Activated CD4-positive, alpha-beta T cell treated with anti-CD3 and anti-CD28 coated beads, Interleukin-2, amount 10 ng/mL, durations not matched to agents 7 days and 5 days (primary cell): ENCODE measurements around the gene MEX3A. TPM values are rescaled to one million over a fixed set of nuclear protein-coding genes. Genes with fewer than 3 reads are reported as not detected.
A peak's percentile ranks its signal among the peaks of the same experiment; 100 is the strongest.
"Not testable (repeated sequence)": the region's sequence is repeated elsewhere in the genome, so short reads cannot be mapped to it uniquely, and the experiment has no call there.

ENCODE experiments used
- CTCF ChIA-PET: fragments of 350-600 bp; sonication (Branson Sonifier 250); formaldehyde crosslinking; loops from one replicate; lab custom pipeline; 2021; ENCODE audit warnings: antibody characterized with exemption; lab: Charles Lee
- POLR2A ChIA-PET: fragments of 350-600 bp; sonication (Branson Sonifier 250); formaldehyde crosslinking; loops from one replicate; lab custom pipeline; 2021; ENCODE audit warnings: antibody characterized with exemption; lab: Charles Lee
- DNase-seq: peaks from one replicate; pipeline ENCODE4 v3.0.0-alpha.2; 2020
- H3K27ac Mint-ChIP-seq: one replicate; pipeline ENCODE4 v1.8.0; 2021; ENCODE audit warnings: mild to moderate bottlenecking, moderate library complexity, mixed read lengths
- H3K27me3 Mint-ChIP-seq: one replicate; pipeline ENCODE4 v1.8.0; 2021; ENCODE audit warnings: mixed read lengths
- H3K36me3 Mint-ChIP-seq: one replicate; pipeline ENCODE4 v1.8.0; 2021; ENCODE audit warnings: low read depth, mixed read lengths
- H3K4me1 Mint-ChIP-seq: one replicate; pipeline ENCODE4 v1.8.0; 2021; ENCODE audit warnings: mixed read lengths
- H3K4me3 Mint-ChIP-seq: one replicate; pipeline ENCODE4 v1.8.0; 2021; ENCODE audit warnings: mild to moderate bottlenecking, moderate library complexity, mixed read lengths
- H3K9me3 Mint-ChIP-seq: one replicate; pipeline ENCODE4 v1.8.0; 2021; ENCODE audit warnings: mixed read lengths
- total RNA-seq, 2 experiments: library from RNA; stranded (reverse); gene quantifications; one replicate each; pipeline ENCODE4 v1.2.3, GENCODE V29; 2021

The MEX3A gene, protein sequence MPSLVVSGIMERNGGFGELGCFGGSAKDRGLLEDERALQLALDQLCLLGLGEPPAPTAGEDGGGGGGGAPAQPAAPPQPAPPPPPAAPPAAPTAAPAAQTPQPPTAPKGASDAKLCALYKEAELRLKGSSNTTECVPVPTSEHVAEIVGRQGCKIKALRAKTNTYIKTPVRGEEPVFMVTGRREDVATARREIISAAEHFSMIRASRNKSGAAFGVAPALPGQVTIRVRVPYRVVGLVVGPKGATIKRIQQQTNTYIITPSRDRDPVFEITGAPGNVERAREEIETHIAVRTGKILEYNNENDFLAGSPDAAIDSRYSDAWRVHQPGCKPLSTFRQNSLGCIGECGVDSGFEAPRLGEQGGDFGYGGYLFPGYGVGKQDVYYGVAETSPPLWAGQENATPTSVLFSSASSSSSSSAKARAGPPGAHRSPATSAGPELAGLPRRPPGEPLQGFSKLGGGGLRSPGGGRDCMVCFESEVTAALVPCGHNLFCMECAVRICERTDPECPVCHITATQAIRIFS
- under 1 TPM; 0.02 to 0.05 TPM for total RNA-seq

DNA sequence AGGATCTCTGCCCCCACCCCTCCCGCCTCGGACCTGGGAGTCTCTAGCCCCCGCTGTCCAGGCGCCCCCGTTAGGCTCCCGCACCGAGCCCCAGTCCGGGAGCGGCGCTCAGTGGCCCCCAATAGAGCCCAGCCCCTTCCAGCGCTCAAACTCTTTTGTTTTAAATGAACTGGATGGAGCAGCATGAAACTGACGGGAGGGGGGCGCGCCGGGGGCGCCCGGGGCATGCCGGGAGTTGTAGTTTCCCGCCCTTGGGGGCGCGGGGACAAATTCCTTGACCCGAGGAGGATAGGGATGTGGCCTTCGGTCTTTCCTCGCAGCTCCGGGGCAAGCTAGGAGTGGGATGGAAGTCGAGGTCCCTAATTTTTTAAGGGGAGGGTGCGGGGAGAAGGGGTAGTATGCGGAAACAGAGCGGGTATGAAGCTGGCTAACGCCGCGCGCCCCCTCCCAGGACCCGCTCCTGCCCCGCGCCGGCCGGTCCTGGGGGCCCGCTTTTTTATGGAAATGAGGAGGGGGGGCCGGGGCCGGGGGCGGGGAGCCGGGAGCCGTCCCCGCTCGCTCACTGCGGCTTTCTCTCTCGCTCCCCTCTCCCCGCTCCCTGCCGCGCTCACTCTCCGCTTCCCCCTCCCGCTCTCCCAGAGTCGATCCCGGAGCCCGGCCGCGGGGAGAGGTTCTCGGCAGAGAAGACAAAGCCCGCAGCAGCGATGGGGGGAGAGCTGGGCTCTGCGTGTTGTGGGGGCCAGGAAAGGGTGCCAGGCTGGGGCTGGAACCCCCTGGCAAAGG is at the start of gene MEX3A:
MEX3A (minus strand) TSS at position 157 of the 783 bp plus-strand sequence. CDS start 467 bp downstream, outside the sequence.
- peak within 1 kb of the TSS; percentile 75 for H3K4me3 Mint-ChIP-seq
- H3K9me3 Mint-ChIP-seq, result no peaks in the 10 kb centered on the region
- ChIA-PET CTCF (interaction anchor here (0.6 to 0.8 kb wide), 2 partner anchors 18 to 433 kb away, joined by 3 read pairs; no protein-coding TSS in a partner anchor), POLR2A (interaction anchor here (0.6 kb wide), 1 partner anchor 223 kb away, joined by 3 read pairs; the partner anchor contains the start of gene SYT11)
- peaks cover 4% of the 10 kb centered on the region for H3K4me1 Mint-ChIP-seq
- H3K27me3 Mint-ChIP-seq, result peaks cover 70% of the 10 kb centered on the region
- H3K36me3 Mint-ChIP-seq, result no peaks in the 10 kb centered on the region
- peak; percentile 61 for DNase-seq
- H3K27ac Mint-ChIP-seq, result peak within 1 kb of the TSS; percentile 21

DNA sequence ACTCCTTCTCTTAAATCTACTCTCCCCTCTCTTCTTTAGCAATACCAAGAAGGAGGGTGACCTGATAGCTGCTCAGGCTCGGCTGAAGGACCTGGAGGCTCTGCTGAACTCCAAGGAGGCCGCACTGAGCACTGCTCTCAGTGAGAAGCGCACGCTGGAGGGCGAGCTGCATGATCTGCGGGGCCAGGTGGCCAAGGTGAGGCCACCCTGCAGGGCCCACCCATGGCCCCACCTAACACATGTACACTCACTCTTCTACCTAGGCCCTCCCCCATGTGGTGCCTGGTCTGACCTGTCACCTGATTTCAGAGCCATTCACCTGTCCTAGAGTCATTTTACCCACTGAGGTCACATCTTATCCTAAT is 48.3 kb upstream of the MEX3A start:
- Mint-ChIP-seq H3K27ac (no peak overlapping the region), H3K4me3 (no peak overlapping the region)
- POLR2A ChIA-PET, result no interaction called here

DNA sequence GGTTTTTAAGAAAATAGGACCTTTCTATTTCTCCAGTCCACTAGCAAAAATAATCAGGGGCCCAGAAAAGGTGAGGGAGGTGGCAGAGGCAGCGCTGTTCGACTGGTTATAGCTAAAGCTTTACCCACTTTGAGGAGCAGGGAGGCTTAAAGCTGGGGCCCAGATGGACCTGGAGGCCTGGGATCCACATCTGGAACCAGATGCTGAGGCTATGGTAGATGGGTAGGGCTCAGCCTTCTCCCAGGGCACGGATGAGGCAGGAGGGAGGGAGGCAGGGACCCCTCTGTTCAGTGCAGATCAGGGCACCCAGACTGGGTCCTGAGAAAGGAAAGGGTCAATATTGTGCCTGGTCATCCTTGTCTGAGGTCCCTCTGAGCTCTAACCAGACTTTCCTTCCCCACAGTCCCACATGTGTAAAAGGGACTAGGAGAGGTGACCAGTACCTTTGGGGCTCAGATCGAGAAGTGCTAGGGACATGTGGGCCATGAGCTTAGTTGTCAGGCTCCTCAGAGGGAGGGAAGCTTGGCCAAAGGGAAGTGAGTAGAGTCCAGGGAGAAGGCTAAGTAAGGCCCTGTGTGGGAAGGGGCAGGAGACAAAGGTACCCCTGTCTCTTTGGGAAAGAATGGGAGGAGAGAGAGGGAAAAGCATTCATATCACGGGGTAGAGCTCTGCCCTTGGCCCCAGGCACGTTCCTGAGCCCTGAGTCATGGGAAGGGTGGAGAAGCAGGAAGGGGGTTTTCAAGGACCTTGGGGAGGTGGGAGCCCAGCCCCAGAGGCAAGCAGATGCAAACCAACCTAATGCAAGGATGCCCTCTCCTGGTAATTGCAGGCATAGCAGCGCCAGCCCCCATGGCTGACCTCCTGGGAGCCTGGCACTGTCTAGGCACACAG is 47.7 kb upstream of the MEX3A start:
- H3K36me3 Mint-ChIP-seq, result no peaks in the 10 kb centered on the region
- ChIA-PET CTCF (interaction anchor here (0.8 to 25.5 kb wide), 17 partner anchors 9 to 189 kb away, joined by 3 to 645 read pairs (median 4); partner anchors contain the start of genes LMNA and TMEM79), POLR2A (interaction anchor here (0.6 kb wide), 1 partner anchor 1380 kb away, joined by 3 read pairs; no protein-coding TSS in a partner anchor)
- no peak overlapping the region for H3K4me3 Mint-ChIP-seq
- peak; percentile 82 for DNase-seq
- H3K9me3 Mint-ChIP-seq, result no peaks in the 10 kb centered on the region
- H3K4me1 Mint-ChIP-seq, result peaks cover 52% of the 10 kb centered on the region
- H3K27ac Mint-ChIP-seq, result peak overlapping the region; percentile 46
- H3K27me3 Mint-ChIP-seq, result no peaks in the 10 kb centered on the region

More for the DNA sequence above, 48.3 kb upstream of the MEX3A start:
- no peaks in the 10 kb centered on the region for H3K36me3 Mint-ChIP-seq
- no peaks in the 10 kb centered on the region for H3K27me3 Mint-ChIP-seq
- CTCF ChIA-PET, result interaction anchor here (1.1 to 25.5 kb wide), 11 partner anchors 10 to 182 kb away, joined by 3 to 645 read pairs (median 7); partner anchors contain the start of gene LMNA
- no peak for DNase-seq
- H3K9me3 Mint-ChIP-seq, result no peaks in the 10 kb centered on the region
- H3K4me1 Mint-ChIP-seq, result peaks cover 46% of the 10 kb centered on the region

DNA sequence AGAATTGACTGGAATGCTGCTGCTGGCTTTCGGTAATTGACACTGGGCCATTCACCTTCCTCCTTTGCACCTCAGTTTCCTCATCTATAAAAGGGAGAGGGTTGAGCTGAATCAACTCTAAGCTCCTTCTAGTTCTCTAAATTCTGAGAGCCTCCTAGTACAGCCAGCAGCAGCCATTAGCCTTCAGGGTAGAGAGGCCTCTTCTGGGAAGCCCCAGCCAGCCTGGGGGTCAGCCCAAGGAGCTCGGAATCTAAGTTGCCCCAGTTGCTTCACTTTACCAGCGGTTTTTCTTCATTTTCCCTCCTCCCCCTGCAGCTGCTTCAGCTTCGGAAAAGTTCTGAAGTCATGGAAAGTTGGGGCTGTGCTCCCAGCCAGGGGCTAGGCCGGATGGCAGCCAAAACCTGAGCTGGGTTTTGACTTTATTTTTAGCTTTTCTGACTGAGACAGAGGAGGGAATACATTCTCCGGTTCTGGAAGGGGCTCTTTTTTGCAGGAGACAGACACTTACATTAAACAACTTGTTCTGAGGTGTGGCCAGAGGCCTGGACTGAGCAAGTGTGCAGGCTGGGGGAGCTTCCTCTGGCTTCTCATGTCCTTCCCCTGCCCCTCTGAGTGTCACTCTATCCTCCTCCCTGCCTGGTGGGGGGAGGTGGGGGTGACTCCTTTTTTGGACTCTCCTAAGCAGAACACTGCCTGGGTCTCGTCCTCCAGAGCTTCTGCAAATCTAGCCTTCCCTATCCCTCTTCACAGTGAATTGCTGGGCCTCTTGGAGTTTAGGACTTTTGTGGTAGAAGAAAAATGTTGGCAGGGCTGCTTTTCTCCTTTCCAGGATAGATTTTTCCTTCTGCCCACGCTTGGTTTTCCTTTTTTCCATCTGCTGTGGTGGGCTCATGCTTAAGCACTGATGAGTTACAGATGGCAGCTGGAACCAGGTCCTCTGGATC is 46.7 kb upstream of the MEX3A start:
- peak overlapping the region; percentile 57 for H3K27ac Mint-ChIP-seq
- H3K9me3 Mint-ChIP-seq, result no peaks in the 10 kb centered on the region
- peaks cover 62% of the 10 kb centered on the region for H3K4me1 Mint-ChIP-seq
- H3K27me3 Mint-ChIP-seq, result no peaks in the 10 kb centered on the region
- CTCF ChIA-PET, result interaction anchor here (0.6 to 25.5 kb wide), 17 partner anchors 8 to 473 kb away, joined by 3 to 645 read pairs (median 4); partner anchors contain the start of genes GPATCH4, LMNA, SEMA4A and TMEM79
- POLR2A ChIA-PET, result interaction anchor here (3.0 kb wide), 1 partner anchor 32 kb away, joined by 11 read pairs; no protein-coding TSS in a partner anchor
- no peaks in the 10 kb centered on the region for H3K36me3 Mint-ChIP-seq
- H3K4me3 Mint-ChIP-seq, result no peak overlapping the region
- DNase-seq, result no peak

DNA sequence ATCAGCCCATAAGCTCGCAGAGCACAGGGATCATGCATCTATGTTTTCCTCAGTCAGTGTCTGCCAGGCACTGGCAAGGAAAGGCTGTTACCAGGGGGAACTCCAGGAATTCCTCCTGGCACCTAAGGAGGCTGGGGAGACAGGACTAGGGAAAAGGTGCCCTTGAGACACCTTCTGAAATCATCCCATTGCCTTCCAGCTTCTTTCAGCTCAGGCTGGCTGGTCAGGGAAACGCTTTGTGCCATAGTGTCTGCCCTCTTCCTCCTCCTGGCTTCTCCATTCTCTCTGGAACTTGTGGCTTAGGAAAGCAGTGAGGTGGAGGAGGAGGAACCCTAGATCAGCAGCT is 46.0 kb upstream of the MEX3A start:
- CTCF ChIA-PET, result interaction anchor here (0.6 to 25.5 kb wide), 11 partner anchors 9 to 473 kb away, joined by 3 to 645 read pairs (median 6); partner anchors contain the start of genes GPATCH4 and SEMA4A
- no peak for DNase-seq
- H3K9me3 Mint-ChIP-seq, result no peaks in the 10 kb centered on the region
- no peak overlapping the region for H3K27ac Mint-ChIP-seq
- peaks cover 2% of the 10 kb centered on the region for H3K27me3 Mint-ChIP-seq
- no peaks in the 10 kb centered on the region for H3K36me3 Mint-ChIP-seq
- POLR2A ChIA-PET, result interaction anchor here (3.0 kb wide), 1 partner anchor 31 kb away, joined by 11 read pairs; no protein-coding TSS in a partner anchor
- H3K4me1 Mint-ChIP-seq, result peaks cover 69% of the 10 kb centered on the region
- no peak overlapping the region for H3K4me3 Mint-ChIP-seq

DNA sequence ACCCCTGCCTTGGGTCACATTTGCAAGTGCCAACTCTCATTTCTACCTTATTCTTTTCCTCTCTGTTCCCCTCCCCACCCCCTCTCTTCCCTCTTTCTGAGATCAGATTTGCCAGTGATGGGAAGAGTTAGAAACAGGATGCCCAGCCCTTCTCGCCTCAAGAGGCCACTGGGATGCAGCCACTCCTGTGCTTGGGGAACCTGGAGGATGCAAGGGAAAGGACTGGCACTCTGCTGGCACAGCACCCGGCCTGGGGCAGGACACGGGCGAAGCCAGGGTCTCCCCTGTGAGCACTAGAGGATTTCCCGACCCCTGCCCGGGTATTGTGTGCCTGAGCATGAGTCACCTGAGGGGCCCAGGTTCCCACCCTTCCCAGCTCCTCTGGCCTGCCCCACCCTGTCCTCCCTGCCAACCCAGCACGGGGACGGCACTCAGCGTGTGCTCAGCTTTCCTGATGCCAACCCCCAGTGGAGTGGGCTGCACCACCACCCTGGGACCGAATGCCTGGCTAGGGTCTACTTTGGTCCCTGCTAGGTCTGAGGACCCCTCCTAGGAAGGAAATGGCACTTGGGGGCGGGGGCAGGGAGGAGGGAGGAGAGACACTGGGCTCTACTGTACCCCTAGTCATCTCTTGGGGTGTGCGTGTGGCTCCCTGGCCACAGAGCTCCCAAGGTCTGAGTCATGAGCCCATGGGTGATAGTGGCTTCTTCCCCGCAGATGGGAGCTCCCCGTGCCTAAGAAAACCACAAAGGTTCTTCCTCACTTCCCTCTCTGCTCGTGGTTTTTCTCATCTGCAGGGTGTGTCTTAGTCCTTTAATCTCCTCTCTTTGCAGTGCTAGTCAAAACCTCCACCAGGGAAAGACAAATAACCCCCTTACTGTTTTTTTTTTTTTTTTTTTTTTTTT is 44.6 kb upstream of the MEX3A start:
- H3K4me1 Mint-ChIP-seq, result peaks cover 79% of the 10 kb centered on the region
- peak overlapping the region; percentile 34 for H3K4me3 Mint-ChIP-seq
- peaks cover 4% of the 10 kb centered on the region for H3K27me3 Mint-ChIP-seq
- no peaks in the 10 kb centered on the region for H3K9me3 Mint-ChIP-seq
- ChIA-PET POLR2A (interaction anchor here (0.5 to 3.0 kb wide), 2 partner anchors 19 to 30 kb away, joined by 3 to 11 read pairs; no protein-coding TSS in a partner anchor), CTCF (interaction anchor here (0.6 to 25.5 kb wide), 20 partner anchors 8 to 377 kb away, joined by 3 to 645 read pairs (median 4); partner anchors contain the start of genes LMNA and TMEM79)
- peak; percentile 88 for DNase-seq
- no peaks in the 10 kb centered on the region for H3K36me3 Mint-ChIP-seq
- H3K27ac Mint-ChIP-seq, result peak overlapping the region; percentile 57

DNA sequence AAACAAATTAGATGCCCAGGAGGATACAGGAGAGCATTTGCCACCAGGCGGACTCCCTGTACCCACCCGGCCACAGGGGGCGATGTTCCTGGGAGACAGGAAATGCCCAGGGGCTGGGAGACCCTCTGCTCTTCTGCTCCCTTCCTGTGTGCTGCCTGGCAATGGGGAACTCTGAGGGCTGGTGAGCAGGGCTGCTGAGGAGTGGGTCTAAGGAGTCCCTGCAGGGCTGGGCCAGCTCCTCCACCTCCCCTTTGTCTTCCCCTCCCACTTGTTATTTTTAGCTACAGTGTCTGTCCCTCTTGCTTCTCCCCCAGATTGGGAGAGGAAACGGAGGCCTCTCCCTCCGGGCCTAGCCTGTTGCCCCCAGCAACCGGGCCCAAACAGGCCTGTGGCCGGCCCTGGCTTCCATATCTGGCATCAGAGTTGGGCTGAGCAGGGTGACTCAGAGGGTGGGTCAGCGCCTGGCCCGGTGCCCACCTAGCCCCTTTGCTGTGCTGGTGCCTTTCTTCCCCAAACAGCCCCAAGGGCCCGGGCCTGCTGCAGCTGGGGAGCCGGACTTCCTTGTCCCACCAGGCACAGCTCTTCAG is 43.9 kb upstream of the MEX3A start:
- Mint-ChIP-seq H3K4me1 (peaks cover 79% of the 10 kb centered on the region), H3K4me3 (peak overlapping the region; percentile 34), H3K36me3 (no peaks in the 10 kb centered on the region), H3K27ac (peak overlapping the region; percentile 57), H3K27me3 (peaks cover 4% of the 10 kb centered on the region), H3K9me3 (no peaks in the 10 kb centered on the region)
- POLR2A ChIA-PET, result interaction anchor here (3.0 kb wide), 1 partner anchor 29 kb away, joined by 11 read pairs; no protein-coding TSS in a partner anchor
- CTCF ChIA-PET, result interaction anchor here (0.6 to 25.5 kb wide), 8 partner anchors 9 to 376 kb away, joined by 3 to 645 read pairs (median 9); partner anchors contain the start of gene LMNA
- peak; percentile 62 for DNase-seq

DNA sequence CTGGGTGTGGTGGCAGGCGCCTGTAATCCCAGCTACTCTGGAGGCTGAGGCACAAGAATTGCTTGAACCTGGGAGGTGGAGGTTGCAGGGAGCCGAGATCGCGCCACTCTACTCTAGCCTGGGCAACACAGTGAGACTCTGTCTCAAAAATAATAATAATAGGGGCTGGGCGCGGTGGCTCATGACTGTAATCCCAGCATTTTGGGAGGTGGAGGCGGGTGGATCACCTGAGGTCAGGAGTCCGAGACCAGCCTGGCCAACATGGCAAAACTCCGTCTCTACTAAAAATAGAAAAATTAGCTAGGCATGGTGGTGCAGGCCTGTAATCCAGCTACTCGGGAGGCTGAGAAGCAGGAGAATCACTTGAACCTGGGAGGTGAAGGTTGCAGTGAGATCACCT is 43.3 kb upstream of the MEX3A start:
- H3K9me3 Mint-ChIP-seq, H3K4me3 Mint-ChIP-seq, H3K36me3 Mint-ChIP-seq, DNase-seq, POLR2A ChIA-PET, H3K27me3 Mint-ChIP-seq: not testable (repeated sequence)
- Mint-ChIP-seq H3K4me1 (peaks cover 81% of the 10 kb centered on the region), H3K27ac (peak overlapping the region; percentile 81)
- CTCF ChIA-PET, result interaction anchor here (0.5 to 25.5 kb wide), 5 partner anchors 13 to 100 kb away, joined by 3 to 645 read pairs (median 4); no protein-coding TSS in a partner anchor

DNA sequence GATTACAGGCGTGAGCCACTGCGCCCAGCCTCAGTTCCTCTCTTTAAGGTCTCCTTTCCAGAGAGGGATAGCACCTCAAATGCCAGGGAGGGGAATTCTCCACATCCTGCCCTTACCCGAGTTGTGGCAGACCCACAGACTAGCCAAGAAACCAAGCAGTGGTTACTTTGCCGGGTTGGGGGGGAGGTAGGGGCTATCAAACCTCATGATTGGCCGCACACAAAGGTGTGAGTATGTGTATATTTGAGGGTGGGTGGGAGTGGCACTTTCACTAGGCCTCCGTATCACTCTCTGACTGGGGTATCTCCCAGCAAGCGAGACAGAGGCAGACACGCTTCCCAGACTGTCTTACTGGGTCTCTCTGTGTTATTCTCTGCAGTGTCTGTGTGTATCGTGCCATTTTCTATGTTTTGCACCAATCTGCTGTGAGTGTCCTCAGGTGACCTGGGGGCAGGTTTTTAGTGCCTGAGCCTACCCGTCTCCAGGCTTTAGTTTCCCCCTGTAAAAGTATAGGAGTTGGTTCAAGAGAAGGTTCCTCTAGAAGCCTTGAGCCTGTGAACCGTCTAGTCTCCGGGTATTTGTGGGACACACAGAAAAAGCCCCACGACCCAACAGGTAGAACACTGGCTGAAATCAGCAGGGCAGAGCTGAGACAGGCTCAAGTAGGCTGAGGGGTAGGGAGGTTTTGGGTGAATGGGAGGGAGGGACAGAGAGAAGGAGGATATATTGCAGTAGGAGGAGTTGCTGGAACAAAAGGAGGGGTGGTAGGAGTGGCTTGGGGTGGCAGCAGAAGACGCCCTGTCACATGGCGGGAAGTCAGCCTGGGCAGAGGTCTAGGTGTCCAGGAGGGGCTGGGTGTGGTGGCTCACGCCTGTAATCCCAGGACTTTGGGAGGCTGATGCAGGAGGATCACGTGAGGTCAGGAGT is 42.6 kb upstream of the MEX3A start:
- H3K9me3 Mint-ChIP-seq, result no peaks in the 10 kb centered on the region
- POLR2A ChIA-PET, result no interaction called here
- peaks cover 4% of the 10 kb centered on the region for H3K27me3 Mint-ChIP-seq
- no peaks in the 10 kb centered on the region for H3K36me3 Mint-ChIP-seq
- peak overlapping the region; percentile 81 for H3K27ac Mint-ChIP-seq
- DNase-seq, result peak; percentile 32
- no peak overlapping the region for H3K4me3 Mint-ChIP-seq
- CTCF ChIA-PET, result interaction anchor here (0.5 to 25.5 kb wide), 5 partner anchors 13 to 93 kb away, joined by 3 to 645 read pairs (median 3); no protein-coding TSS in a partner anchor
- peaks cover 81% of the 10 kb centered on the region for H3K4me1 Mint-ChIP-seq
